GM23338 (cell line): ENCODE results near the gene SPEM3. TPM values are rescaled to one million over a fixed set of nuclear protein-coding genes. Genes with fewer than 3 reads are reported as not detected.

ENCODE experiments used
- ATAC-seq: fragments of 200-7000 bp; cut with Tn5 transposase; 3 replicates; pipeline ENCODE4 v1.9.1; 2020
- DNase-seq: peaks from one replicate; pipeline ENCODE4 v3.0.0-alpha.2; 2015; ENCODE audit warnings: low spot score
- H2AFZ ChIP-seq: fragments of 200-600 bp; sonication (generic); 2 replicates; pipeline ENCODE4 v1.8.0; 2016; ENCODE audit warnings: antibody characterized with exemption, mild to moderate bottlenecking, moderate library complexity
- H3F3A ChIP-seq: fragments of 200-600 bp; sonication (generic); replicated peaks from 2 replicates; pipeline ENCODE4 v1.8.0; 2017; ENCODE audit warnings: antibody characterized with exemption, mixed run types, low read depth
- H3K27ac ChIP-seq: fragments of 200-600 bp; sonication (generic); 2 replicates; pipeline ENCODE4 v1.6.1; 2016; ENCODE audit warnings: low read depth
- H3K27me3 ChIP-seq: fragments of 200-600 bp; sonication (generic); 2 replicates; pipeline ENCODE4 v1.8.0; 2016; ENCODE audit warnings: mild to moderate bottlenecking, mixed run types, moderate library complexity; ENCODE audit not compliant: insufficient read depth
- H3K36me3 ChIP-seq: fragments of 200-600 bp; sonication (generic); 2 replicates; pipeline ENCODE4 v1.8.0; 2016; ENCODE audit warnings: mild to moderate bottlenecking; ENCODE audit not compliant: insufficient read depth
- H3K4me1 ChIP-seq: fragments of 200-600 bp; sonication (generic); 2 replicates; pipeline ENCODE4 v1.8.0; 2016; ENCODE audit warnings: mild to moderate bottlenecking, moderate library complexity; ENCODE audit not compliant: insufficient read depth
- H3K4me2 ChIP-seq: fragments of 200-600 bp; sonication (generic); 2 replicates; pipeline ENCODE4 v1.7.1; 2017; ENCODE audit warnings: mixed run types
- H3K4me3 ChIP-seq: fragments of 200-600 bp; sonication (generic); 2 replicates; pipeline ENCODE4 v1.6.1; 2016; ENCODE audit warnings: mixed run types
- H3K79me2 ChIP-seq: fragments of 200-600 bp; sonication (generic); replicated peaks from 2 replicates; pipeline ENCODE4 v1.8.0; 2017; ENCODE audit warnings: mild to moderate bottlenecking; ENCODE audit not compliant: insufficient read depth
- H3K9me2 ChIP-seq: fragments of 200-600 bp; sonication (generic); 2 replicates; pipeline ENCODE4 v1.8.0; 2017; ENCODE audit not compliant: insufficient read depth
- H4K20me1 ChIP-seq: fragments of 200-600 bp; sonication (generic); replicated peaks from 2 replicates; pipeline ENCODE4 v1.8.0; 2017; ENCODE audit warnings: mild to moderate bottlenecking; ENCODE audit not compliant: insufficient read depth
- H3K27ac Mint-ChIP-seq: 2 replicates; pipeline ENCODE4 v1.8.0; 2020; ENCODE audit warnings: inconsistent platforms, mild to moderate bottlenecking, moderate library complexity, mixed read lengths
- H3K27me3 Mint-ChIP-seq: 3 replicates; pipeline ENCODE4 v1.8.0; 2022; ENCODE audit warnings: low read depth, mild to moderate bottlenecking, moderate library complexity, mixed read lengths, inconsistent platforms; ENCODE audit not compliant: insufficient read depth, poor library complexity
- H3K36me3 Mint-ChIP-seq: 3 replicates; pipeline ENCODE4 v1.8.0; 2021; ENCODE audit warnings: low read depth, mild to moderate bottlenecking, inconsistent platforms, moderate library complexity, mixed read lengths
- H3K4me1 Mint-ChIP-seq: 3 replicates; pipeline ENCODE4 v1.8.0; 2020; ENCODE audit warnings: mild to moderate bottlenecking, inconsistent platforms, mixed read lengths
- H3K4me3 Mint-ChIP-seq: 3 replicates; pipeline ENCODE4 v1.8.0; 2021; ENCODE audit warnings: moderate library complexity, mild to moderate bottlenecking, inconsistent platforms, mixed read lengths
- H3K9me3 Mint-ChIP-seq: 3 replicates; pipeline ENCODE4 v1.8.0; 2020; ENCODE audit warnings: moderate library complexity, mild to moderate bottlenecking, inconsistent platforms, mixed read lengths
- CREB1 ChIP-seq: fragments of 250-450 bp; sonication (Bioruptor Pico); IDR thresholded peaks from 2 replicates; pipeline ENCODE4 v1.5.0; 2020; ENCODE audit warnings: low read depth, mild to moderate bottlenecking, moderate library complexity
- EZH2 ChIP-seq: fragments of 200-600 bp; sonication (generic); IDR thresholded peaks from one replicate; pipeline ENCODE4 v1.8.0; 2017; ENCODE audit warnings: antibody characterized with exemption, mild to moderate bottlenecking, low read depth; ENCODE audit not compliant: unreplicated experiment
- JUNB ChIP-seq: IDR thresholded peaks from one replicate; pipeline ENCODE4 v1.6.1; 2016; ENCODE audit warnings: antibody characterized with exemption; ENCODE audit not compliant: unreplicated experiment
- NANOG ChIP-seq: IDR thresholded peaks from 2 replicates; pipeline ENCODE4 v1.6.1; 2016; ENCODE audit warnings: antibody characterized with exemption, borderline replicate concordance
- POLR2AphosphoS5 ChIP-seq: IDR thresholded peaks from 2 replicates; pipeline ENCODE4 v1.6.1; 2016; ENCODE audit warnings: antibody characterized with exemption, low read depth
- REST ChIP-seq: IDR thresholded peaks from one replicate; pipeline ENCODE4 v1.6.1; 2018; ENCODE audit warnings: antibody characterized with exemption; ENCODE audit not compliant: unreplicated experiment
- STAT1 ChIP-seq: IDR thresholded peaks from one replicate; pipeline ENCODE4 v1.6.1; 2016; ENCODE audit warnings: antibody characterized with exemption; ENCODE audit not compliant: unreplicated experiment
- ZNF114 ChIP-seq: fragments of 250-450 bp; sonication (Bioruptor Pico); IDR thresholded peaks from 2 replicates; pipeline ENCODE4 v1.5.0; 2020; ENCODE audit warnings: mild to moderate bottlenecking, moderate library complexity
- polyA plus RNA-seq: library from polyadenylated mRNA; unstranded; fragments of >200 nt; fragmentation: Nextera tagmentation; extraction: Ambion mirVana; gene quantifications from 2 replicates; pipeline ENCODE4 v1.2.1, GENCODE V29; 2016
- total RNA-seq: library from RNA; depleted of rRNA; stranded (reverse); fragments of >200 nt; shearing (Covaris generic); gene quantifications from 2 replicates; pipeline ENCODE4 v1.2.3, GENCODE V29; 2014
- TF ChIP-seq, protein P1 (sequence below), 2 experiments: fragments of 200-600 bp in 1 of 2; sonication (generic) in 1 of 2; conservative IDR thresholded peaks; 2 replicates each; pipeline versions ENCODE4 v1.5.1 to v1.6.1; 2016 to 2017; ENCODE audit warnings: antibody characterized with exemption in 2 of 2, low read depth in 2 of 2, mild to moderate bottlenecking in 2 of 2, moderate library complexity in 1 of 2

The SPEM3 gene
- total and polyA plus RNA-seq, 2 experiments from 2014 or later = not detected

DNA sequence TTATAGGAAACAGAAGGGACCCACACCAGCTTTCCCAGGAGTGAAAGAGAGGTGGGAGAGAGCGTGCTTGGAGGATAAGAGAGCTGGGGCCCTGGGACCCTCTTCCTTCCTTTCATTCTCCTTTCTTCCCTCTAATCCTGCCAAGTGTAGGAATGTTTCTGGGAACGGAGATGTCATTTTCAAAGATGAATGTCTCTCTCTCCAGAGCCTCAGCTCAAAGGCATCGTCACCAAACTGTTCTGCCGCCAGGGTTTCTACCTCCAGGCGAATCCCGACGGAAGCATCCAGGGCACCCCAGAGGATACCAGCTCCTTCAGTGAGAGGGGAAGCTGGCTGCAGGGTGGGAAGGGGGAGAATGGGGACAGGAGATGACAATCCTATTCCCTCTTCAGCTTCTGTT lies 12.6 kb downstream of the SPEM3 start:
- H3K27me3 Mint-ChIP-seq = peaks cover 50% of the 10 kb centered on the region
- H3K27ac Mint-ChIP-seq = no peak overlapping the region
- Histone ChIP-seq H3K4me1 (peaks cover 37% of the 10 kb centered on the region), H3K79me2 (no peaks in the 10 kb centered on the region), H3K36me3 (no peaks in the 10 kb centered on the region), H3F3A (peaks cover 49% of the 10 kb centered on the region), H3K27ac (peak overlapping the region; percentile 65; the same call in 1 of the 2 replicates), H3K9me2 (no peaks in the 10 kb centered on the region), H2AFZ (peak overlapping the region; percentile 72; the same call in 1 of the 2 replicates), H3K4me2 (peak overlapping the region; percentile 76), H3K27me3 (peaks cover 48% of the 10 kb centered on the region), H3K4me3 (peak overlapping the region; percentile 98), H4K20me1 (peaks cover 3% of the 10 kb centered on the region; the same call in 1 of the 2 replicates)
- peaks cover 38% of the 10 kb centered on the region for H3K4me1 Mint-ChIP-seq
- ATAC-seq (no peak), DNase-seq (peak; percentile 44)
- H3K4me3 Mint-ChIP-seq = peak overlapping the region; percentile 96
- no peaks in the 10 kb centered on the region; the same call in 2 of the 3 replicates for H3K36me3 Mint-ChIP-seq
- no peaks in the 10 kb centered on the region for H3K9me3 Mint-ChIP-seq
- TF ChIP-seq NANOG = no peak
- TF ChIP-seq, protein P1, sequence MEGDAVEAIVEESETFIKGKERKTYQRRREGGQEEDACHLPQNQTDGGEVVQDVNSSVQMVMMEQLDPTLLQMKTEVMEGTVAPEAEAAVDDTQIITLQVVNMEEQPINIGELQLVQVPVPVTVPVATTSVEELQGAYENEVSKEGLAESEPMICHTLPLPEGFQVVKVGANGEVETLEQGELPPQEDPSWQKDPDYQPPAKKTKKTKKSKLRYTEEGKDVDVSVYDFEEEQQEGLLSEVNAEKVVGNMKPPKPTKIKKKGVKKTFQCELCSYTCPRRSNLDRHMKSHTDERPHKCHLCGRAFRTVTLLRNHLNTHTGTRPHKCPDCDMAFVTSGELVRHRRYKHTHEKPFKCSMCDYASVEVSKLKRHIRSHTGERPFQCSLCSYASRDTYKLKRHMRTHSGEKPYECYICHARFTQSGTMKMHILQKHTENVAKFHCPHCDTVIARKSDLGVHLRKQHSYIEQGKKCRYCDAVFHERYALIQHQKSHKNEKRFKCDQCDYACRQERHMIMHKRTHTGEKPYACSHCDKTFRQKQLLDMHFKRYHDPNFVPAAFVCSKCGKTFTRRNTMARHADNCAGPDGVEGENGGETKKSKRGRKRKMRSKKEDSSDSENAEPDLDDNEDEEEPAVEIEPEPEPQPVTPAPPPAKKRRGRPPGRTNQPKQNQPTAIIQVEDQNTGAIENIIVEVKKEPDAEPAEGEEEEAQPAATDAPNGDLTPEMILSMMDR (conservative IDR thresholded peaks at IDR 0.05; ENCODE audit: low read depth in 2 of 2) = 0 out of 4 replicates have a peak, but pooled peaks of 1 of the 2 experiments have one; percentile 2

DNA sequence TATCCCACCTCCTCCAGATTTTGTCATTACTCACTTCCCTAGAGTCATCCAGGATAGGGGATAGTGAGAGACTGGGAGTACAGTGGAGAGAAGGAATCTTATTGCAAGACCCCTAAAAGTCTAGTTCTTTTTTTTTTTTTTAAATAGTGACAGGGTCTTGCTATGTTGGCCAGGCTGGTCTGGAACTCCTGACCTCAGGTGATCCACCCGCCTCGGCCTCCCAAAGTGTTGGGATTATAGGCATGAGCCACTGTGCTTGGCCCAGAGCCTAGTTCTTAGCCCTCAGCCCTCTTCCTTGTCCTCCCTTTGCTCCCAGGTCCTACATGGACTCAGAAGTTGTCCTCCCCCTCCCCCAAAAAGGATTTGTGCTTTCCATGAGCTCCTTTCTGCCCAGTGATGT lies 13.5 kb downstream of the SPEM3 start:
- Histone ChIP-seq H2AFZ (no peak overlapping the region), H3K27me3 (peaks cover 57% of the 10 kb centered on the region), H3K27ac (no peak overlapping the region), H3K4me2 (peak overlapping the region; percentile 76; the same call in 1 of the 2 replicates), H3K79me2 (no peaks in the 10 kb centered on the region), H3K9me2 (no peaks in the 10 kb centered on the region), H3K4me1 (peaks cover 42% of the 10 kb centered on the region), H3K36me3 (no peaks in the 10 kb centered on the region), H4K20me1 (peaks cover 3% of the 10 kb centered on the region; the same call in 1 of the 2 replicates), H3F3A (peaks cover 51% of the 10 kb centered on the region), H3K4me3 (no peak overlapping the region)
- Mint-ChIP-seq H3K9me3 (no peaks in the 10 kb centered on the region), H3K4me3 (peak overlapping the region; percentile 96; the same call in 1 of the 3 replicates), H3K27me3 (peaks cover 49% of the 10 kb centered on the region), H3K27ac (no peak overlapping the region), H3K36me3 (no peaks in the 10 kb centered on the region; the same call in 2 of the 3 replicates), H3K4me1 (peaks cover 44% of the 10 kb centered on the region)
- TF ChIP-seq JUNB (no peak), ZNF114 (CRISPR knock-in tag) (no peak), STAT1 (no peak), NANOG (no peak), POLR2AphosphoS5 (no peak), CREB1 (no peak), REST (no peak), EZH2 (no peak)
- TF ChIP-seq, protein P1 (conservative IDR thresholded peaks at IDR 0.05; ENCODE audit: low read depth in 2 of 2) = no peak
- ATAC-seq = no peak
- DNase-seq = no peak
